Measurements from ENCODE around the gene C2orf81.
"Not testable (repeated sequence)": the region's sequence is repeated elsewhere in the genome, so short reads cannot be mapped to it uniquely, and the experiment has no call there.

Gene C2orf81

DNA sequence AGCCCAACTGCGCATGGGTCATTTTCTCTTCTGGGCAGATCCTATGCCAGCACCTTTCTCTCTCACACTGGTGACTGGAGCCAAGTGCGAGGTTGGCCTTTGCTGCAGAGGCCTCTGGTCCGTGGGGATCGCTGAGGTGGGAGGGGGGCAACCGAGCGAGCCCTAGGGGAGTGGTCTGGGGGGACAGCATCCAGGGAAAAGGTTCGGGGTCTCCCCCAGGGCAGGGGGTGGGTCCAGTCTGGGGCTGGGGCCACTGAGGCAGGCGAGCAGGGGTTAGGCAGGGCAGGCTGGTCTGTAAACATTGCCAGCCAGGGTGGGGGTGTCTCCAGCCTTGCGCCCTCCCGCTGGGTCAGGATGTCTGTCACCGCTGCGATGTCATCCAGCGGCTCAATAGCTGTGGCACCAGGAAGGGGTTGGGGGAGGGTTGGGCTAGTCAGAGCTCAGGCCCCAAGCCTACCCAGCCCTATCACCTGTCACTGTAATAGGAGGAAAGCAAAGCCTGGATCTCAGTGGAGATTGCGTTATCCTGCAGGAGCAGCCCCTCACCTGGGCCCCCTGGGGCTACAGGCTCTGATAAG lies 4.9 kb upstream of the C2orf81 start:
- Histone ChIP-seq H3K27ac (no peak overlapping the region), H3K9ac (ENCODE audit: insufficient read length) (no peak overlapping the region), H3K36me3 (ENCODE audit: insufficient read depth, low read length) (peaks cover 4% of the 10 kb centered on the region; the same call in 1 of the 2 replicates), H3K9me3 (ENCODE audit: low read depth, low read length) (no peaks in the 10 kb centered on the region), H3K4me3 (no peak overlapping the region)
- no peak for DNase-seq (ENCODE audit: low read depth, low spot score)
- no peak for TF ChIP-seq EZH2 (IDR thresholded peaks at IDR 0.05)

GRCh38 chr2:74425523-74425922 lies 4.1 kb upstream of the C2orf81 start:
- DNase-seq (ENCODE audit: low read depth, low spot score): no peak
- no peak overlapping the region for H3K9ac ChIP-seq (ENCODE audit: insufficient read length)
- H3K4me3 ChIP-seq: no peak overlapping the region
- no peaks in the 10 kb centered on the region for H3K9me3 ChIP-seq (ENCODE audit: low read depth, low read length)
- no peak overlapping the region for H3K27ac ChIP-seq
- H3K36me3 ChIP-seq (ENCODE audit: insufficient read depth, low read length): peaks cover 4% of the 10 kb centered on the region; the same call in 1 of the 2 replicates
- TF ChIP-seq FOXP2 (optimal IDR thresholded peaks at IDR 0.05; ENCODE audit: control extremely low read depth, extremely low read length, insufficient read depth) (no peak), EZH2 (IDR thresholded peaks at IDR 0.05) (no peak), POLR2AphosphoS5 (IDR thresholded peaks at IDR 0.05; ENCODE audit: borderline replicate concordance, low read depth, low read length) (no peak)

GRCh38 chr2:74424995-74425406 lies 3.6 kb upstream of the C2orf81 start:
- Histone ChIP-seq H3K4me3 (no peak overlapping the region), H3K9ac (ENCODE audit: insufficient read length) (no peak overlapping the region), H3K27ac (no peak overlapping the region), H3K36me3 (ENCODE audit: insufficient read depth, low read length) (peaks cover 4% of the 10 kb centered on the region; the same call in 1 of the 2 replicates), H3K9me3 (ENCODE audit: low read depth, low read length) (no peaks in the 10 kb centered on the region)
- no peak for TF ChIP-seq POLR2AphosphoS5 (IDR thresholded peaks at IDR 0.05; ENCODE audit: borderline replicate concordance, low read depth, low read length)
- no peak for TF ChIP-seq FOXP2 (optimal IDR thresholded peaks at IDR 0.05; ENCODE audit: control extremely low read depth, extremely low read length, insufficient read depth)
- TF ChIP-seq EZH2 (IDR thresholded peaks at IDR 0.05): no peak
- DNase-seq (ENCODE audit: low read depth, low spot score): no peak

GRCh38 chr2:74424139-74424992 lies 2.9 kb upstream of the C2orf81 start:
- Histone ChIP-seq H3K27ac (no peak overlapping the region), H3K36me3 (ENCODE audit: insufficient read depth, low read length) (peaks cover 4% of the 10 kb centered on the region; the same call in 1 of the 2 replicates), H3K9ac (ENCODE audit: insufficient read length) (no peak overlapping the region), H3K9me3 (ENCODE audit: low read depth, low read length) (no peaks in the 10 kb centered on the region), H3K4me3 (no peak overlapping the region)
- DNase-seq (ENCODE audit: low read depth, low spot score): no peak
- TF ChIP-seq POLR2AphosphoS5 (IDR thresholded peaks at IDR 0.05; ENCODE audit: borderline replicate concordance, low read depth, low read length) (peak; percentile 37; the same call in 1 of the 2 replicates), EZH2 (IDR thresholded peaks at IDR 0.05) (no peak)

- H3K4me3 ChIP-seq: no peak overlapping the region
- TF ChIP-seq FOXP2 (optimal IDR thresholded peaks at IDR 0.05; ENCODE audit: control extremely low read depth, extremely low read length, insufficient read depth) (no peak), EZH2 (IDR thresholded peaks at IDR 0.05) (no peak), POLR2AphosphoS5 (IDR thresholded peaks at IDR 0.05; ENCODE audit: borderline replicate concordance, low read depth, low read length) (no peak)
- no peak for DNase-seq (ENCODE audit: low read depth, low spot score)
- H3K36me3 ChIP-seq (ENCODE audit: insufficient read depth, low read length): no peaks in the 10 kb centered on the region; the same call in 1 of the 2 replicates
- H3K27ac ChIP-seq: no peak overlapping the region
- no peaks in the 10 kb centered on the region for H3K9me3 ChIP-seq (ENCODE audit: low read depth, low read length)
- H3K9ac ChIP-seq (ENCODE audit: insufficient read length): no peak overlapping the region
Observed at GRCh38 chr2:74423231-74424095, 2.0 kb upstream of the C2orf81 start.

- not testable (repeated sequence) for H3K9ac ChIP-seq (ENCODE audit: insufficient read length); H3K36me3 ChIP-seq (ENCODE audit: insufficient read depth, low read length); H3K27ac ChIP-seq; DNase-seq (ENCODE audit: low read depth, low spot score); H3K9me3 ChIP-seq (ENCODE audit: low read depth, low read length)
- H3K4me3 ChIP-seq: peak overlapping the region; percentile 86
Observed at GRCh38 chr2:74420443-74421103, 846 bp downstream of the C2orf81 start.

DNA sequence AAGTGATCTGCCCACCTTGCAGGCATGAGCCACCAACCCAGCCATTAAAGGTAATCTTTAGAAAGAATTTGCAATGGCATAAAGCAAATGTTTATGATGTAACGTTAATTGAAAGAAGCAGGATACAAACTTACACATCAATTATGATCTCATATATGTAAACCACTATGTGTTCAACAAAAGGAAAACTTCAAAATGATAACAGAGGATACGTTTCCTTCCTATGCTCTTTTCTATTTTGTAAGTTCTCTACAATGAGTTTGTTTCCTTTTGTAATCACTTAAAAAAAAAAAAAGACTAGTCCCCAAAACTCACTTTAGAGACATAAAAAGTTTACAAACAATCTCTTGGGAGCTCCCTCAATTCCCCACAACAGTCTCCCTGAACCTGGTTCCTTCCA lies 1.4 kb downstream of the C2orf81 start:
- no peak overlapping the region for H3K27ac ChIP-seq
- H3K4me3 ChIP-seq: no peak overlapping the region
- H3K9ac ChIP-seq (ENCODE audit: insufficient read length): no peak overlapping the region
- no peaks in the 10 kb centered on the region for H3K36me3 ChIP-seq (ENCODE audit: insufficient read depth, low read length)
- no peak for DNase-seq (ENCODE audit: low read depth, low spot score)
- TF ChIP-seq POLR2AphosphoS5 (IDR thresholded peaks at IDR 0.05; ENCODE audit: borderline replicate concordance, low read depth, low read length): no peak
- no peak for TF ChIP-seq EZH2 (IDR thresholded peaks at IDR 0.05)
- TF ChIP-seq FOXP2 (optimal IDR thresholded peaks at IDR 0.05; ENCODE audit: control extremely low read depth, extremely low read length, insufficient read depth): no peak
- no peaks in the 10 kb centered on the region for H3K9me3 ChIP-seq (ENCODE audit: low read depth, low read length)

DNA sequence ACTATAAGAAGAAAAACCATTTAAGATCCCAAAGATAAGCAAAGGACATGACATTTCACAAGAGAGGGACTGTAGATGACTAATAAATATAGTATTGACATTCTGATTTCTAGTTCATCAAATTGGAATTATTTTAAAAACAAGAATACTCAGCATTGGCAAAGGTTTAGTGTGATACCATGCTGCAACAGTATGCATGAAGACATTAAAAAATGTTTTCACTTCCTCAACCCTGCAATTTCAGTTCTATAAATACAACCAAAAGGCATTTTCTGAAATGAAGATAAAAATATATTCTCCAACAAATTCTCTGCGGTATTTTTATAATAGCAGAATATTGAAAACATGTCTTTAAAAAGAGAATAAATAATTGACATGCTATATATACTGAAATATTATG lies 2.1 kb downstream of the C2orf81 start:
- Histone ChIP-seq H3K4me3 (no peak overlapping the region), H3K9me3 (ENCODE audit: low read depth, low read length) (no peaks in the 10 kb centered on the region), H3K9ac (ENCODE audit: insufficient read length) (no peak overlapping the region), H3K36me3 (ENCODE audit: insufficient read depth, low read length) (no peaks in the 10 kb centered on the region), H3K27ac (no peak overlapping the region)
- no peak for DNase-seq (ENCODE audit: low read depth, low spot score)
- TF ChIP-seq FOXP2 (optimal IDR thresholded peaks at IDR 0.05; ENCODE audit: control extremely low read depth, extremely low read length, insufficient read depth) (no peak), POLR2AphosphoS5 (IDR thresholded peaks at IDR 0.05; ENCODE audit: borderline replicate concordance, low read depth, low read length) (no peak)
